Tibial artery (tissue), 4 donors: Measurements from ENCODE around the gene EGFL7.

Experiments
- DNase-seq, 2 donors: peaks; one replicate each; pipeline ENCODE4 v3.0.0-alpha.2; 2019
- H3K27ac ChIP-seq, 2 donors: fragments of 200-600 bp; sonication (generic) in 1 of 2; 1 replicate in 1 of 2; 2 replicates in 1 of 2; pipeline ENCODE4 v1.5.1; 2018 to 2019; ENCODE audit warnings: mild to moderate bottlenecking in 1 of 2
- H3K27me3 ChIP-seq, 2 donors: fragments of 200-600 bp; sonication (generic) in 1 of 2; one replicate each; pipeline versions ENCODE4 v1.5.1 to v1.6.0; 2016 to 2019
- H3K36me3 ChIP-seq, 3 donors: fragments of 200-600 bp; sonication (generic) in 2 of 3; one replicate each; pipeline ENCODE4 v1.5.1; 2016 to 2019; ENCODE audit warnings: mild to moderate bottlenecking in 2 of 3
- H3K4me1 ChIP-seq, 4 donors: fragments of 200-600 bp; sonication (generic) in 2 of 4; 1 replicate in 3 of 4; 2 replicates in 1 of 4; pipeline ENCODE4 v1.5.1; 2016 to 2019
- H3K4me3 ChIP-seq, 2 donors: fragments of 200-600 bp; sonication (generic) in 1 of 2; 1 replicate in 1 of 2; 2 replicates in 1 of 2; pipeline ENCODE4 v1.5.1; 2018 to 2019; ENCODE audit warnings: mild to moderate bottlenecking in 2 of 2
- H3K9me3 ChIP-seq, 3 donors: fragments of 200-600 bp; sonication (generic) in 1 of 3; one replicate each; pipeline ENCODE4 v1.5.1; 2016 to 2019
- intact Hi-C: fragments of 100-400 bp; cut with DNase I; formaldehyde crosslinking; loops from one replicate; pipeline ENCODE4 v1.15.0; 2023; ENCODE audit warnings: low total_unique reads
- TF ChIP-seq, protein P1 (sequence below), 2 experiments: fragments of 200-600 bp in 1 of 2; fragments of 450-650 bp in 1 of 2; IDR thresholded peaks; one replicate each; pipeline ENCODE4 v1.5.1; 2017 to 2019; ENCODE audit warnings: antibody characterized with exemption in 2 of 2, mild to moderate bottlenecking in 1 of 2, moderate library complexity in 1 of 2

Gene EGFL7

DNA sequence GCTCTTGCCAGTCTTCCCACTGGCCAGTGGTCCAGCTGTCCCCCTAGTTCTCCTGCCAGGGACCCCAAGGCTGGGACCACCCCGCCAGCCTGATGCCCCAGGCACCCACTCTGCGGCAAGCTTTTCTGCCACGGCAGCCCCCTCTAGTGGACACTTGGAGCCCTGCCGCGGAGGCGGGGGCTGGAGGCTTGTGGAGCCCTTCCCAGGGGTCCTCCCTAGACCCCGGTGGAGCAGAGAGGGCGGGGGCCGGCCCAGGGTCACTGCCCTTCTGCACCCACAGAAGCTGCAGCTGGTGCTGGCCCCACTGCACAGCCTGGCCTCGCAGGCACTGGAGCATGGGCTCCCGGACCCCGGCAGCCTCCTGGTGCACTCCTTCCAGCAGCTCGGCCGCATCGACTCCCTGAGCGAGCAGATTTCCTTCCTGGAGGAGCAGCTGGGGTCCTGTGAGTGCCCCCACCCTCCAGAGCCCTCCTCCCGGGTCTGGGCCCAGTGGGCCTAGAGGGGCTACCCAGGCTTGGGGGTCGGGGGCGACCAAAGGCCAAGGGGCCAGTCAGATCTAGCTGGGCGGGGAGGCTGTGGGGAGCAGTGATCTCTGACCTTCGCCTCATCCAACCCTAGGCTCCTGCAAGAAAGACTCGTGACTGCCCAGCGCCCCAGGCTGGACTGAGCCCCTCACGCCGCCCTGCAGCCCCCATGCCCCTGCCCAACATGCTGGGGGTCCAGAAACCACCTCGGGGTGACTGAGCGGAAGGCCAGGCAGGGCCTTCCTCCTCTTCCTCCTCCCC lies 9.1 kb downstream of the EGFL7 start:
- Histone ChIP-seq H3K36me3 (peaks cover 0 to 41% (median 30%) of the 10 kb centered on the region in 3 donors), H3K4me3 (no peak overlapping the region), H3K4me1 (peaks cover 0 to 8% (median 0%) of the 10 kb centered on the region in 4 donors), H3K27me3 (peaks cover 0 to 53% of the 10 kb centered on the region in 2 donors), H3K27ac (no peak overlapping the region), H3K9me3 (no peaks in the 10 kb centered on the region)
- intact Hi-C loops = no loop called here
- no peak for DNase-seq
- TF ChIP-seq, protein P1, sequence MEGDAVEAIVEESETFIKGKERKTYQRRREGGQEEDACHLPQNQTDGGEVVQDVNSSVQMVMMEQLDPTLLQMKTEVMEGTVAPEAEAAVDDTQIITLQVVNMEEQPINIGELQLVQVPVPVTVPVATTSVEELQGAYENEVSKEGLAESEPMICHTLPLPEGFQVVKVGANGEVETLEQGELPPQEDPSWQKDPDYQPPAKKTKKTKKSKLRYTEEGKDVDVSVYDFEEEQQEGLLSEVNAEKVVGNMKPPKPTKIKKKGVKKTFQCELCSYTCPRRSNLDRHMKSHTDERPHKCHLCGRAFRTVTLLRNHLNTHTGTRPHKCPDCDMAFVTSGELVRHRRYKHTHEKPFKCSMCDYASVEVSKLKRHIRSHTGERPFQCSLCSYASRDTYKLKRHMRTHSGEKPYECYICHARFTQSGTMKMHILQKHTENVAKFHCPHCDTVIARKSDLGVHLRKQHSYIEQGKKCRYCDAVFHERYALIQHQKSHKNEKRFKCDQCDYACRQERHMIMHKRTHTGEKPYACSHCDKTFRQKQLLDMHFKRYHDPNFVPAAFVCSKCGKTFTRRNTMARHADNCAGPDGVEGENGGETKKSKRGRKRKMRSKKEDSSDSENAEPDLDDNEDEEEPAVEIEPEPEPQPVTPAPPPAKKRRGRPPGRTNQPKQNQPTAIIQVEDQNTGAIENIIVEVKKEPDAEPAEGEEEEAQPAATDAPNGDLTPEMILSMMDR (IDR thresholded peaks at IDR 0.05) = peak; percentile 56 to 81

DNA sequence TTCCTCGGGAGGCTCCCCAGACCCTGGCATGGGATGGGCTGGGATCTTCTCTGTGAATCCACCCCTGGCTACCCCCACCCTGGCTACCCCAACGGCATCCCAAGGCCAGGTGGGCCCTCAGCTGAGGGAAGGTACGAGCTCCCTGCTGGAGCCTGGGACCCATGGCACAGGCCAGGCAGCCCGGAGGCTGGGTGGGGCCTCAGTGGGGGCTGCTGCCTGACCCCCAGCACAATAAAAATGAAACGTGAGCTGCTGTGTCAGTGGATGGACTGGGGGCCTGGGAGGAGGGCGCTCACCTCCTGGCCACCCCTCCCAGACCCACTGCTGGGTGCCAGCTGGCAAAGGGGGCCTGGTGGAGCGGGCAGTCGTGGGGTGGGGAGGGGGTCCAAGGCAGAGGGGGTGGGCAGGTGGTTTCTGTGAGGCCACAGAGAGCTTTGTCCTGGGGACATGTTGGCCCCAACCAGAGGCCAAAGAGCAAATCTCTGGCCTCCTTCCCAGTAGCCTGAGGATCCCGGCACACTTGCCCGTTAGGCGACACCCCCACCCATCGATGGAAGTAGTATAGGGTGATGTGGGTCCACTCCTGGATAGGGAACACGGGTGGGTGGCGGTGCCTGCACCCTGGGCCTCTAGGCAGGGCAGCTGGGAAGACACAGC lies 9.8 kb downstream of the EGFL7 start:
- TF ChIP-seq, protein P1 (IDR thresholded peaks at IDR 0.05) = no peak
- H3K36me3 ChIP-seq = peaks cover 0 to 44% (median 33%) of the 10 kb centered on the region in 3 donors
- DNase-seq = no peak
- H3K4me3 ChIP-seq = no peak overlapping the region
- no peak overlapping the region for H3K27ac ChIP-seq
- H3K4me1 ChIP-seq = peaks cover 0 to 6% (median 0%) of the 10 kb centered on the region in 4 donors
- no peaks in the 10 kb centered on the region for H3K9me3 ChIP-seq
- intact Hi-C loops = no loop called here
- peaks cover 0 to 46% of the 10 kb centered on the region in 2 donors for H3K27me3 ChIP-seq

DNA sequence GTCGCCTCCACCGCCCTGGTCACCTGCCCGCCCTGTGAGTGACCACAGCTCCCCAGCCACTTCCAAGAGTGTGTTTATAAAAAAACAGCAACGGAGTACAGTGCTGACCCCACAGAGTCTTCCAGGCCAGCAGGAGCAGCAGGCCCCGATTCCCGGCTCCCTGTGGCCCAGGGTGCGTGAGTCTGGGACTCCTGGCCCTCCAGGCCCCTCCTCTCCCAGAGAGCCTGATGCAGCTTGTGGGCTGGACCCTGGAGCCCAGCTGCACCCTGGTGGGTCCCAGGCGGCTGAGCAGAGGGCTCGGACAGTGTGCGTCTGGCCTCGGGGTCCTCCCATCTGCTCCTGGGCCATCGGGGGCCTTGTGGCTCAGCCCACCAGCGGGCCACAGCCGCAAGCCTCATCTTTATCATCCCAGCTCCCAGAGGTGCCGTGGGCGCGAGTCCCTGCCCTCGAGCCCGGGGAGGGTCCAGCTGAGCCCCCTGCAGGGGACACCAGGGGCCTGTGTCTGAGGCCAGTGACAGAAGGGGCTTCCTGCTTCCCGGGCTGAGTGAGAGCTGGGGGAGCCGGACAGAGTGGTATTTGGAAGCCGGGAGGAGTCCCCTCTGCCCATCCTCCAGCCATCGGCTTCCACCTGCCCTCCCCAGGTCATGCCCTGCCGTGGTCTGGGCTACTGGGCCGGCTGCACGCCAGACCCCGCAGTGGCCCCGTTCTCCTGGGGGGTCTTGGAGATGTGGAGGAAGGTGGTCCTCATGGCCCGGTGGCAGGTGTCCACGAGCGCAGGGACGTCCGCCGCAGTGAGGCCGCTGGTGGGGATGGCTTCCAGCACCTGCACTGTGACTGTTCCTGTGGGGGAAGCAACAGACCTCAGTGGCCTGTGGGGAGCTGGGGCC lies 10.6 kb downstream of the EGFL7 start:
- DNase-seq = no peak
- Histone ChIP-seq H3K36me3 (peaks cover 0 to 44% (median 33%) of the 10 kb centered on the region in 3 donors), H3K27me3 (peaks cover 0 to 38% of the 10 kb centered on the region in 2 donors), H3K27ac (no peak overlapping the region), H3K4me3 (no peak overlapping the region), H3K4me1 (peaks cover 0 to 6% (median 0%) of the 10 kb centered on the region in 4 donors), H3K9me3 (no peaks in the 10 kb centered on the region)
- TF ChIP-seq, protein P1 (IDR thresholded peaks at IDR 0.05) = no peak
- intact Hi-C loops = no loop called here

DNA sequence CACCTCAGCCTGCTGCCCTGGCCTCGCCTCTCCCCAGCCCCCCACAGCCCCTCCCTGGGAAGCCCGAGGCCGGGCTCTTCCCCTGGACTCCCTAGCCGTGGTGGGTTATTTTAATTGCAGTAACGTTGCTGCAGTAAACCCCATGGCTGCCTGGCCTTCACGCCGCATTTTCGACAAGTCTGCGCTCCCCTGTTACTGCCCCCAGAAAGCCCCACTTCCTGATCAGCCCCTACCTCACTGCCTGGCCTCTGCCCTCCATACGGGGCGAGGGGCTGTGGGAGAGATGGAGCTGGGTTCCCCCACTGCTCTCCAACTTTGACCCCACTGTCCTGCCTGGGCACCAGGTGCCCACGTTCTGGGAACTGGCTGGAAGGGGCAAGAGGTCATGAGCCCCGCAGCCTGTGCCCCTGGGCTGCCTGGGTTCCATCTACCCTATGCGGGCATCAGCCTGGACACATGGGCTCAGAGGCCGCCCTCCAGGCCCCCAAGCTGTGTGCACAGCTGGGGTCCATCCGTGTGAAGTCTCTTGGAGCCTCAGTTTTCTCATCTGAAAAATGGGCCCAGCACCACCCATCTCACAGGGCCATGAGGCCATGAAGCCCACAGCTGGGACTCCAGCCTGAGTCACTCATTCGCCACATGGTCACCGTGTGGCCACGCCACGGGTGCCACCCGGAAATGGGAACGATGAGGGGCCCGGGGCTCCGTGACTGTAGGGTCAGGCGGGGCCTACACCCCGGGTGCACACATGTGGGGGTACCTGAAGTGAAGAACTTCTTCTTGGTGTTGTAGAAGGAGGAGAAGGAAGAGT lies 11.5 kb downstream of the EGFL7 start:
- intact Hi-C loops = no loop called here
- H3K4me3 ChIP-seq = no peak overlapping the region
- peaks cover 0 to 10% (median 0%) of the 10 kb centered on the region in 4 donors for H3K4me1 ChIP-seq
- no peaks in the 10 kb centered on the region for H3K9me3 ChIP-seq
- peaks cover 0 to 44% (median 33%) of the 10 kb centered on the region in 3 donors for H3K36me3 ChIP-seq
- TF ChIP-seq, protein P1 (IDR thresholded peaks at IDR 0.05) = no peak
- H3K27me3 ChIP-seq = peaks cover 0 to 30% of the 10 kb centered on the region in 2 donors
- no peak overlapping the region for H3K27ac ChIP-seq
- DNase-seq = no peak
